Measurements from ENCODE around the gene CPZ.
"Not testable (repeated sequence)": the region's sequence is repeated elsewhere in the genome, so short reads cannot be mapped to it uniquely, and the experiment has no call there.

Gene CPZ

GRCh38 chr4:8647626-8648025, 55.1 kb downstream of the CPZ start:
- in situ Hi-C loops (cut with MboI; ENCODE audit: low sequenced_read_pairs): no loop called here

GRCh38 chr4:8648296-8648695, 55.7 kb downstream of the CPZ start:
- in situ Hi-C loops (cut with MboI; ENCODE audit: low sequenced_read_pairs): no loop called here

- in situ Hi-C loops (cut with MboI; ENCODE audit: low sequenced_read_pairs): no loop called here
Measured at GRCh38 chr4:8648816-8649630, 56.5 kb downstream of the CPZ start.

GRCh38 chr4:8649631-8650361, 57.2 kb downstream of the CPZ start:
- in situ Hi-C loops (cut with MboI; ENCODE audit: low sequenced_read_pairs): no loop called here

- in situ Hi-C loops (cut with MboI; ENCODE audit: low sequenced_read_pairs): no loop called here
Measured at GRCh38 chr4:8651661-8652180, 59.2 kb downstream of the CPZ start.

GRCh38 chr4:8652181-8653078, 59.9 kb downstream of the CPZ start:
- in situ Hi-C loops (cut with MboI; ENCODE audit: low sequenced_read_pairs): no loop called here

- in situ Hi-C loops (cut with MboI; ENCODE audit: low sequenced_read_pairs): no loop called here
Measured at GRCh38 chr4:8653326-8654000, 60.9 kb downstream of the CPZ start.

GRCh38 chr4:8654139-8654538, 61.6 kb downstream of the CPZ start:
- in situ Hi-C loops (cut with MboI; ENCODE audit: low sequenced_read_pairs): not testable (repeated sequence)

GRCh38 chr4:8655411-8656184, 63.0 kb downstream of the CPZ start:
- in situ Hi-C loops (cut with MboI; ENCODE audit: low sequenced_read_pairs): no loop called here

- in situ Hi-C loops (cut with MboI; ENCODE audit: low sequenced_read_pairs): no loop called here
Measured at GRCh38 chr4:8656185-8656517, 63.6 kb downstream of the CPZ start.

- in situ Hi-C loops (cut with MboI; ENCODE audit: low sequenced_read_pairs): no loop called here
Measured at GRCh38 chr4:8656711-8657380, 64.3 kb downstream of the CPZ start.

GRCh38 chr4:8657381-8658088, 65.0 kb downstream of the CPZ start:
- in situ Hi-C loops (cut with MboI; ENCODE audit: low sequenced_read_pairs): no loop called here

GRCh38 chr4:8662776-8663175, 70.2 kb downstream of the CPZ start:
- in situ Hi-C loops (cut with MboI; ENCODE audit: low sequenced_read_pairs): no loop called here

- in situ Hi-C loops (cut with MboI; ENCODE audit: low sequenced_read_pairs): no loop called here
Measured at GRCh38 chr4:8664031-8664805, 71.7 kb downstream of the CPZ start.

- in situ Hi-C loops (cut with MboI; ENCODE audit: low sequenced_read_pairs): no loop called here
Measured at GRCh38 chr4:8664976-8665375, 72.4 kb downstream of the CPZ start.

GRCh38 chr4:8665406-8666360, 73.1 kb downstream of the CPZ start:
- in situ Hi-C loops (cut with MboI; ENCODE audit: low sequenced_read_pairs): no loop called here

GRCh38 chr4:8666581-8666980, 74.0 kb downstream of the CPZ start:
- in situ Hi-C loops (cut with MboI; ENCODE audit: low sequenced_read_pairs): no loop called here
